H9 (cell line): ENCODE data around the gene CCNF. TPM values are rescaled to one million over a fixed set of nuclear protein-coding genes. Genes with fewer than 3 reads are reported as not detected.

Source experiments
- DNase-seq: peaks from one replicate; pipeline ENCODE4 v3.0.0-alpha.2; 2017
- H2AFZ ChIP-seq: one replicate; pipeline ENCODE4 v1.6.1; 2013; ENCODE audit warnings: mild to moderate bottlenecking, low read length, control low read depth, moderate library complexity
- H2AK5ac ChIP-seq: 2 replicates; pipeline ENCODE4 v1.6.1; 2013; ENCODE audit warnings: low read length, control low read depth, mixed read lengths; ENCODE audit not compliant: insufficient read length
- H2BK120ac ChIP-seq: one replicate; pipeline ENCODE4 v1.6.1; 2013; ENCODE audit warnings: low read depth, mild to moderate bottlenecking, low read length, control low read depth, inconsistent platforms; ENCODE audit not compliant: poor library complexity, severe bottlenecking
- H2BK12ac ChIP-seq: 2 replicates; pipeline ENCODE4 v1.6.1; 2013; ENCODE audit warnings: low read length, control low read depth, mixed read lengths, low read depth; ENCODE audit not compliant: insufficient read length
- H2BK15ac ChIP-seq: 2 replicates; pipeline ENCODE4 v1.6.1; 2013; ENCODE audit warnings: low read depth, low read length, control low read depth
- H2BK20ac ChIP-seq: one replicate; pipeline ENCODE4 v1.6.1; 2013; ENCODE audit warnings: low read depth, mild to moderate bottlenecking, low read length, control low read depth, inconsistent platforms; ENCODE audit not compliant: poor library complexity, severe bottlenecking
- H2BK5ac ChIP-seq: 2 replicates; pipeline ENCODE4 v1.6.1; 2013; ENCODE audit warnings: low read length, control low read depth, mixed read lengths; ENCODE audit not compliant: insufficient read length
- H3K14ac ChIP-seq: 2 replicates; pipeline ENCODE4 v1.6.1; 2013; ENCODE audit warnings: low read length, control low read depth; ENCODE audit not compliant: insufficient read depth
- H3K18ac ChIP-seq: 2 replicates; pipeline ENCODE4 v1.6.1; 2013; ENCODE audit warnings: low read depth, mild to moderate bottlenecking, mixed read lengths, low read length, control low read depth; ENCODE audit not compliant: insufficient read length
- H3K23ac ChIP-seq: 2 replicates; pipeline ENCODE4 v1.6.1; 2013; ENCODE audit warnings: low read length, control low read depth, mixed read lengths, low read depth; ENCODE audit not compliant: insufficient read length
- H3K23me2 ChIP-seq: 2 replicates; pipeline ENCODE4 v1.6.1; 2013; ENCODE audit warnings: low read depth, mild to moderate bottlenecking, mixed read lengths, low read length, control low read depth; ENCODE audit not compliant: insufficient read length, poor library complexity, severe bottlenecking
- H3K27ac ChIP-seq: 2 replicates; pipeline ENCODE4 v1.5.1; 2013; ENCODE audit warnings: low read length, control low read depth, mixed read lengths, low read depth; ENCODE audit not compliant: insufficient read length
- H3K27me3 ChIP-seq: 2 replicates; pipeline ENCODE4 v1.6.1; 2013; ENCODE audit warnings: low read length, control low read depth, inconsistent platforms; ENCODE audit not compliant: insufficient read depth
- H3K4ac ChIP-seq: 2 replicates; pipeline ENCODE4 v1.6.1; 2013; ENCODE audit warnings: low read depth, mild to moderate bottlenecking, control low read depth, inconsistent platforms, low read length, moderate library complexity
- H3K4me1 ChIP-seq: 2 replicates; pipeline ENCODE4 v1.6.1; 2013; ENCODE audit warnings: low read length, control low read depth, inconsistent platforms; ENCODE audit not compliant: insufficient read depth
- H3K4me2 ChIP-seq: 2 replicates; pipeline ENCODE4 v1.6.1; 2013; ENCODE audit warnings: low read length, control low read depth, mixed read lengths; ENCODE audit not compliant: insufficient read length, insufficient read depth
- H3K56ac ChIP-seq: 2 replicates; pipeline ENCODE4 v1.6.1; 2013; ENCODE audit warnings: low read depth, mild to moderate bottlenecking, mixed read lengths, low read length, control low read depth; ENCODE audit not compliant: insufficient read length
- H3K79me1 ChIP-seq: 2 replicates; pipeline ENCODE4 v1.6.1; 2013; ENCODE audit warnings: low read depth, mild to moderate bottlenecking, moderate library complexity, low read length, control low read depth, inconsistent platforms; ENCODE audit not compliant: insufficient read depth, poor library complexity, severe bottlenecking
- H3K79me2 ChIP-seq: 2 replicates; pipeline ENCODE4 v1.6.1; 2013; ENCODE audit warnings: low read length, control low read depth, inconsistent platforms; ENCODE audit not compliant: insufficient read depth
- H3K9ac ChIP-seq: 2 replicates; pipeline ENCODE4 v1.6.1; 2013; ENCODE audit warnings: low read length, control low read depth, mixed read lengths; ENCODE audit not compliant: insufficient read length; ENCODE audit errors: extremely low read depth
- H3K9me3 ChIP-seq: one replicate; pipeline ENCODE4 v1.6.1; 2013; ENCODE audit warnings: low read depth, low read length, inconsistent platforms; ENCODE audit not compliant: control insufficient read depth
- H3T11ph ChIP-seq: one replicate; pipeline ENCODE4 v1.6.1; 2013; ENCODE audit warnings: mild to moderate bottlenecking, low read length, control low read depth, inconsistent platforms
- H4K20me1 ChIP-seq: one replicate; pipeline ENCODE4 v1.6.1; 2013; ENCODE audit not compliant: control insufficient read depth, insufficient read length, insufficient read depth
- H4K5ac ChIP-seq: 2 replicates; pipeline ENCODE4 v1.6.1; 2013; ENCODE audit warnings: low read depth, mild to moderate bottlenecking, mixed read lengths, low read length, control low read depth; ENCODE audit not compliant: insufficient read length
- H4K8ac ChIP-seq: replicated peaks from 2 replicates; pipeline ENCODE4 v1.6.1; 2013; ENCODE audit warnings: low read length, control low read depth, mixed read lengths, low read depth; ENCODE audit not compliant: insufficient read length
- H4K91ac ChIP-seq: 2 replicates; pipeline ENCODE4 v1.6.1; 2013; ENCODE audit warnings: low read depth, mild to moderate bottlenecking, moderate library complexity, mixed read lengths, low read length, control low read depth; ENCODE audit not compliant: insufficient read length
- H3K27ac Mint-ChIP-seq, 3 experiments: 2 replicates in 2 of 3; 3 replicates in 1 of 3; pipeline ENCODE4 v1.8.0; 2020 to 2021; ENCODE audit warnings: mixed read lengths in 3 of 3, mild to moderate bottlenecking in 1 of 3, moderate library complexity in 1 of 3
- H3K27me3 Mint-ChIP-seq: 2 replicates; pipeline ENCODE4 v1.8.0; 2021; ENCODE audit warnings: low read depth, mild to moderate bottlenecking, moderate library complexity, mixed read lengths
- H3K36me3 Mint-ChIP-seq, 3 experiments: 2 replicates in 2 of 3; 3 replicates in 1 of 3; pipeline ENCODE4 v1.8.0; 2020 to 2021; ENCODE audit warnings: low read depth in 3 of 3, mixed read lengths in 3 of 3; ENCODE audit not compliant: insufficient read depth in 1 of 3
- H3K4me1 Mint-ChIP-seq, 2 experiments: 2 replicates each; pipeline ENCODE4 v1.8.0; 2020; ENCODE audit warnings: mixed read lengths in 2 of 2
- H3K4me3 Mint-ChIP-seq, 2 experiments: 2 replicates in 1 of 2; 3 replicates in 1 of 2; pipeline ENCODE4 v1.8.0; 2020 to 2021; ENCODE audit warnings: mild to moderate bottlenecking in 2 of 2, mixed read lengths in 2 of 2, moderate library complexity in 1 of 2
- H3K9me3 Mint-ChIP-seq, 2 experiments: 2 replicates in 1 of 2; 3 replicates in 1 of 2; pipeline ENCODE4 v1.8.0; 2020; ENCODE audit warnings: mild to moderate bottlenecking in 2 of 2, mixed read lengths in 2 of 2, moderate library complexity in 1 of 2
- WGBS: extraction: QIAGEN DNeasy Blood & Tissue Kit; methylation state at CpG from one replicate; pipeline ENCODE4 v1.1.7; 2013; ENCODE audit warnings: missing lambda C conversion rate, low lambda C conversion rate, mixed read lengths; ENCODE audit not compliant: insufficient read length; ENCODE audit errors: extremely low coverage; 5-methylcytosine and 5-hydroxymethylcytosine counted together
- total RNA-seq: library from RNA; stranded (reverse); gene quantifications from 2 replicates; pipeline ENCODE4 v1.2.1, GENCODE V29; 2021
- TF ChIP-seq, protein P1 (sequence below): fragments of 200-600 bp; sonication (generic); conservative IDR thresholded peaks from 3 replicates; pipeline ENCODE4 v1.8.0; 2021; ENCODE audit warnings: antibody characterized with exemption, mild to moderate bottlenecking

Gene CCNF
- total RNA-seq, 1 experiment from 2014 or later, result 61.6 TPM

DNA sequence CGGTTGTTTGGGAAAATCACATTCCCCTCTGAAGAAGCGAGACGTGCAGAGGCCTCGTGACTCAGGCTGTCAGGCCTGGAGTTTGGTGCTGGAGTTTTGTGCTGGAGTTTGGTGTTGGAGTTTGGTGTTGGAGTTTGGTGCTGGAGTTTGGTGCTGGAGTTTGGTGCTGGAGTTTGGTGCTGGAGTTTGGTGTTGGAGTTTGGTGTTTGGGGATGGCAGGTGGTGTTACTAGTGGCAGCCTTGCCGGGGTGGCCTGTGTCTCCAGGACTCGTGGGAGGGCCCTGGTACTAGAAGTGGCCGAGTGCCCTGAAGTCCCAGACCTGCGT, 58.2 kb downstream of the CCNF start:
- H2AFZ ChIP-seq, result no peak overlapping the region
- H3K9ac ChIP-seq, result no peak overlapping the region
- H3K27me3 ChIP-seq, result no peaks in the 10 kb centered on the region
- no peaks in the 10 kb centered on the region; the same call in 1 of the 2 replicates for H3K79me2 ChIP-seq
- H2BK15ac ChIP-seq, result no peak overlapping the region
- TF ChIP-seq, protein P1, sequence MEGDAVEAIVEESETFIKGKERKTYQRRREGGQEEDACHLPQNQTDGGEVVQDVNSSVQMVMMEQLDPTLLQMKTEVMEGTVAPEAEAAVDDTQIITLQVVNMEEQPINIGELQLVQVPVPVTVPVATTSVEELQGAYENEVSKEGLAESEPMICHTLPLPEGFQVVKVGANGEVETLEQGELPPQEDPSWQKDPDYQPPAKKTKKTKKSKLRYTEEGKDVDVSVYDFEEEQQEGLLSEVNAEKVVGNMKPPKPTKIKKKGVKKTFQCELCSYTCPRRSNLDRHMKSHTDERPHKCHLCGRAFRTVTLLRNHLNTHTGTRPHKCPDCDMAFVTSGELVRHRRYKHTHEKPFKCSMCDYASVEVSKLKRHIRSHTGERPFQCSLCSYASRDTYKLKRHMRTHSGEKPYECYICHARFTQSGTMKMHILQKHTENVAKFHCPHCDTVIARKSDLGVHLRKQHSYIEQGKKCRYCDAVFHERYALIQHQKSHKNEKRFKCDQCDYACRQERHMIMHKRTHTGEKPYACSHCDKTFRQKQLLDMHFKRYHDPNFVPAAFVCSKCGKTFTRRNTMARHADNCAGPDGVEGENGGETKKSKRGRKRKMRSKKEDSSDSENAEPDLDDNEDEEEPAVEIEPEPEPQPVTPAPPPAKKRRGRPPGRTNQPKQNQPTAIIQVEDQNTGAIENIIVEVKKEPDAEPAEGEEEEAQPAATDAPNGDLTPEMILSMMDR, result no peak
- H2BK20ac ChIP-seq, result no peak overlapping the region
- no peak overlapping the region for H2AK5ac ChIP-seq
- H3K23me2 ChIP-seq, result no peaks in the 10 kb centered on the region
- H3K4me2 ChIP-seq, result no peak overlapping the region
- no peak overlapping the region for H2BK5ac ChIP-seq
- no peak for DNase-seq
- H4K91ac ChIP-seq, result no peak overlapping the region
- H4K5ac ChIP-seq, result no peak overlapping the region
- H3K4ac ChIP-seq, result no peak overlapping the region
- no peak overlapping the region for H3K23ac ChIP-seq
- no peaks in the 10 kb centered on the region for H3K9me3 Mint-ChIP-seq
- peak overlapping the region in 2 of 3 experiments; percentile 64 to 71; a peak in 5 of 7 replicates for H3K27ac Mint-ChIP-seq
- no peak overlapping the region for H3K18ac ChIP-seq
- H3K27ac ChIP-seq, result no peak overlapping the region
- H3K9me3 ChIP-seq, result no peaks in the 10 kb centered on the region
- no peak overlapping the region for H3K14ac ChIP-seq
- no CpG with 5 or more reads among the region's 8 CpGs for WGBS
- H4K20me1 ChIP-seq, result no peaks in the 10 kb centered on the region
- no peak overlapping the region for H2BK120ac ChIP-seq
- no peak overlapping the region for H3K4me3 Mint-ChIP-seq
- H4K8ac ChIP-seq, result no peak overlapping the region
- no peaks in the 10 kb centered on the region for H3K79me1 ChIP-seq
- H3K27me3 Mint-ChIP-seq, result no peaks in the 10 kb centered on the region
- no peak overlapping the region for H3T11ph ChIP-seq
- peaks cover 9 to 15% of the 10 kb centered on the region in 2 experiments for H3K4me1 Mint-ChIP-seq
- H3K4me1 ChIP-seq, result no peaks in the 10 kb centered on the region
- no peak overlapping the region for H3K56ac ChIP-seq
- no peak overlapping the region for H2BK12ac ChIP-seq
- no peaks in the 10 kb centered on the region for H3K36me3 Mint-ChIP-seq
